Measurements from ENCODE around the gene CCDC188.
A peak's percentile ranks its signal among the peaks of the same experiment; 100 is the strongest.

CCDC188 gene

GRCh38 chr22:20158391-20159036 is 7.7 kb upstream of the CCDC188 start:
- no peak for DNase-seq (ENCODE audit: low read depth, low spot score)
- TF ChIP-seq FOXP2 (optimal IDR thresholded peaks at IDR 0.05; ENCODE audit: control extremely low read depth, extremely low read length, insufficient read depth) (no peak), POLR2AphosphoS5 (IDR thresholded peaks at IDR 0.05; ENCODE audit: borderline replicate concordance, low read depth, low read length) (no peak), EZH2 (IDR thresholded peaks at IDR 0.05) (no peak)
- Histone ChIP-seq H3K4me3 (no peak overlapping the region), H3K36me3 (ENCODE audit: insufficient read depth, low read length) (no peaks in the 10 kb centered on the region), H3K27ac (no peak overlapping the region), H3K9me3 (ENCODE audit: low read depth, low read length) (no peaks in the 10 kb centered on the region), H3K9ac (ENCODE audit: insufficient read length) (no peak overlapping the region)

GRCh38 chr22:20157430-20158183 is 6.8 kb upstream of the CCDC188 start:
- H3K9ac ChIP-seq (ENCODE audit: insufficient read length): no peak overlapping the region
- TF ChIP-seq FOXP2 (optimal IDR thresholded peaks at IDR 0.05; ENCODE audit: control extremely low read depth, extremely low read length, insufficient read depth) (no peak), EZH2 (IDR thresholded peaks at IDR 0.05) (no peak), POLR2AphosphoS5 (IDR thresholded peaks at IDR 0.05; ENCODE audit: borderline replicate concordance, low read depth, low read length) (no peak)

GRCh38 chr22:20156611-20157429 is 6.0 kb upstream of the CCDC188 start:
- Histone ChIP-seq H3K36me3 (ENCODE audit: insufficient read depth, low read length) (no peaks in the 10 kb centered on the region), H3K4me3 (no peak overlapping the region), H3K9me3 (ENCODE audit: low read depth, low read length) (no peaks in the 10 kb centered on the region), H3K27ac (no peak overlapping the region), H3K9ac (ENCODE audit: insufficient read length) (no peak overlapping the region)
- TF ChIP-seq POLR2AphosphoS5 (IDR thresholded peaks at IDR 0.05; ENCODE audit: borderline replicate concordance, low read depth, low read length) (no peak), EZH2 (IDR thresholded peaks at IDR 0.05) (no peak), FOXP2 (optimal IDR thresholded peaks at IDR 0.05; ENCODE audit: control extremely low read depth, extremely low read length, insufficient read depth) (no peak)
- peak; percentile 56 for DNase-seq (ENCODE audit: low read depth, low spot score)

More at GRCh38 chr22:20157430-20158183, 6.8 kb upstream of the CCDC188 start:
- no peak overlapping the region for H3K4me3 ChIP-seq
- DNase-seq (ENCODE audit: low read depth, low spot score): no peak
- H3K36me3 ChIP-seq (ENCODE audit: insufficient read depth, low read length): no peaks in the 10 kb centered on the region
- H3K9me3 ChIP-seq (ENCODE audit: low read depth, low read length): no peaks in the 10 kb centered on the region
- no peak overlapping the region for H3K27ac ChIP-seq

- no peak overlapping the region for H3K27ac ChIP-seq
- no peaks in the 10 kb centered on the region for H3K36me3 ChIP-seq (ENCODE audit: insufficient read depth, low read length)
- H3K4me3 ChIP-seq: no peak overlapping the region
- no peaks in the 10 kb centered on the region for H3K9me3 ChIP-seq (ENCODE audit: low read depth, low read length)
- TF ChIP-seq POLR2AphosphoS5 (IDR thresholded peaks at IDR 0.05; ENCODE audit: borderline replicate concordance, low read depth, low read length): no peak
- no peak for DNase-seq (ENCODE audit: low read depth, low spot score)
- no peak overlapping the region for H3K9ac ChIP-seq (ENCODE audit: insufficient read length)
Observed at GRCh38 chr22:20156042-20156389, 5.2 kb upstream of the CCDC188 start.

GRCh38 chr22:20155330-20156041 is 4.6 kb upstream of the CCDC188 start:
- Histone ChIP-seq H3K27ac (no peak overlapping the region), H3K4me3 (no peak overlapping the region), H3K9ac (ENCODE audit: insufficient read length) (no peak overlapping the region), H3K9me3 (ENCODE audit: low read depth, low read length) (no peaks in the 10 kb centered on the region), H3K36me3 (ENCODE audit: insufficient read depth, low read length) (no peaks in the 10 kb centered on the region)
- TF ChIP-seq POLR2AphosphoS5 (IDR thresholded peaks at IDR 0.05; ENCODE audit: borderline replicate concordance, low read depth, low read length) (no peak), EZH2 (IDR thresholded peaks at IDR 0.05) (no peak), FOXP2 (optimal IDR thresholded peaks at IDR 0.05; ENCODE audit: control extremely low read depth, extremely low read length, insufficient read depth) (no peak)
- no peak for DNase-seq (ENCODE audit: low read depth, low spot score)

GRCh38 chr22:20154602-20155187 is 3.8 kb upstream of the CCDC188 start:
- Histone ChIP-seq H3K36me3 (ENCODE audit: insufficient read depth, low read length) (no peaks in the 10 kb centered on the region), H3K4me3 (no peak overlapping the region), H3K9ac (ENCODE audit: insufficient read length) (no peak overlapping the region), H3K27ac (no peak overlapping the region), H3K9me3 (ENCODE audit: low read depth, low read length) (no peaks in the 10 kb centered on the region)
- TF ChIP-seq EZH2 (IDR thresholded peaks at IDR 0.05) (no peak), POLR2AphosphoS5 (IDR thresholded peaks at IDR 0.05; ENCODE audit: borderline replicate concordance, low read depth, low read length) (no peak), FOXP2 (optimal IDR thresholded peaks at IDR 0.05; ENCODE audit: control extremely low read depth, extremely low read length, insufficient read depth) (no peak)
- no peak for DNase-seq (ENCODE audit: low read depth, low spot score)

GRCh38 chr22:20153945-20154344 is 3.1 kb upstream of the CCDC188 start:
- H3K27ac ChIP-seq: no peak overlapping the region
- no peak overlapping the region for H3K4me3 ChIP-seq
- no peak overlapping the region for H3K9ac ChIP-seq (ENCODE audit: insufficient read length)
- DNase-seq (ENCODE audit: low read depth, low spot score): no peak
- H3K9me3 ChIP-seq (ENCODE audit: low read depth, low read length): no peaks in the 10 kb centered on the region
- TF ChIP-seq FOXP2 (optimal IDR thresholded peaks at IDR 0.05; ENCODE audit: control extremely low read depth, extremely low read length, insufficient read depth) (no peak), EZH2 (IDR thresholded peaks at IDR 0.05) (no peak), POLR2AphosphoS5 (IDR thresholded peaks at IDR 0.05; ENCODE audit: borderline replicate concordance, low read depth, low read length) (no peak)
- H3K36me3 ChIP-seq (ENCODE audit: insufficient read depth, low read length): no peaks in the 10 kb centered on the region
